Caki2 (cell line): ENCODE measurements around the gene TPRN. TPM values are rescaled to one million over a fixed set of nuclear protein-coding genes. Genes with fewer than 3 reads are reported as not detected.

Source experiments
- DNase-seq: peaks from one replicate; pipeline ENCODE4 v3.0.0-alpha.2; 2015; ENCODE audit warnings: low read depth
- in situ Hi-C: cut with HindIII; loops from 2 replicates; pipeline ENCODE4 v1.10.0; 2016; ENCODE audit warnings: low sequenced_read_pairs, low pct_unique_long_range_greater_than_20kb, mixed read lengths
- total RNA-seq: library from RNA; depleted of rRNA; stranded (reverse); fragments of >200 nt; shearing (Covaris generic); gene quantifications from 2 replicates; pipeline ENCODE4 v1.2.3, GENCODE V29; 2014; ENCODE audit warnings: low replicate concordance

The TPRN gene
- total RNA-seq, 1 experiment from 2014 or later = 15.2 TPM

- in situ Hi-C loops = no loop called here
- DNase-seq = no peak
Measured at GRCh38 chr9:137160054-137160425, 40.5 kb downstream of the TPRN start.

DNA sequence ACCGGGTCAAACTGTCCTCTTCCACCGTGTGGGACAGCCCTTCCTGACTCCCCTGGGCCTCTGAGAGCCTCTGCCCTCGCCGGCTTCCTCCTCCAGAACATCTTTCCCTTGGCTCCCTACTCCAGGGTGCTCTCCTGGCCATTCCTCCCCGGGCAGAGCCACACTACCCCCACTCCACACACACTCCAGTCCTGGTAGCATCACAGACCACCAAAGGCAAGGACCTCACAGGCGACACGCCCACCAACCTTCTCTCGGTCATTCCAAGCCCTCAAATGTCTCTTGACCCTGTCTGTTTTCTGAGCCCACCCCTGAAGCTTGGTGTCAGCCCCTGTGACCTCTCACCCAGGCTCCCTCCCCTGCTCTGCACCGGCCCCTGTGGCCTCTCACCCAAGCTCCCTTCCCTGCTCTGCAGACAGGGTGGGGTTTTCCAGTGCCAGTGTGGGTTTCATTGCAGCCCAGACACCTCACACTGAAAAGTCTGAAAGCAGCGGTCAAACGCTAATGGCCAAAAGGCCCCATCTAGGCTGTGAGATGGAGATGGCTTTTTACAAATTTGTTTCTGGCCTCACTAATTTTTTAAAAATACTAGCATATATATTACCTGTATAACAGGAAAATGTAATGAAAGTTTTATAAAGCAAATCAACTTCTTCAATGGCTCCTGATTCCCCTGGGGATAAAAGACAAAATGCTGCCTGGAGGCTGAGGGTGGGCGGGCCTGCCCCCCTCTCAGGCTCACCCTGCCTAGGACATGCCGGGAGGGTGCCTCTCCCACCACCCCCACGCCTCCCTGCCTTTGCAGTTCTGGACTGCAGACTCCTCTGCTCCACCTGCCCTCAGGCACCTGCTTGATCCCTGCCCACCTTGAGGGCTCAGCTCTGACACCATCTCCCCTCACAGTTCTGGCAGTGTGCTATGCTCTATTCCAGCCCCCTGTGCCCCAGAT is 41.2 kb downstream of the TPRN start:
- in situ Hi-C loops = no loop called here

DNA sequence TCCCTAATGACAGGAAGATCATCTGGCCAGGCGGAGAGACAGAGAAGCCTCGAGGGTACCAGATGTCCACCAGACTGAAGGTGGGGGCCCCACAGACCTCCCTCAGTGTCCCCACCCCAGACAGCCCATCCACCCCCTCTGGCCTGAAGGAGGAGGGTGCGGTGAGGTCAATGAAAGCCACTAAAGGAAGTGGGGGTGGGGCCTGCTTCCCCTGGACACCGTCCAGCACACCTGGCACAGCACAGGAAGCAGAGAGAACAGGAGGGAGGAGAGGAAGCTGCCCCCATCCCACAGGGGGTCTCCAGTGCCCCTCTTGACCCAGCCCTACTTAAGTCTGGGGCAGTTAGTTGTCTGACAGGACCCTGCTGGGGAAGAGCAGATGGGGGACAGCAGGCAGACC is 41.9 kb downstream of the TPRN start:
- DNase-seq = no peak
- in situ Hi-C loops = no loop called here

More for the DNA sequence above, 41.2 kb downstream of the TPRN start:
- no peak for DNase-seq

- in situ Hi-C loops = no loop called here
Measured at GRCh38 chr9:137157618-137158415, 42.7 kb downstream of the TPRN start.

DNA sequence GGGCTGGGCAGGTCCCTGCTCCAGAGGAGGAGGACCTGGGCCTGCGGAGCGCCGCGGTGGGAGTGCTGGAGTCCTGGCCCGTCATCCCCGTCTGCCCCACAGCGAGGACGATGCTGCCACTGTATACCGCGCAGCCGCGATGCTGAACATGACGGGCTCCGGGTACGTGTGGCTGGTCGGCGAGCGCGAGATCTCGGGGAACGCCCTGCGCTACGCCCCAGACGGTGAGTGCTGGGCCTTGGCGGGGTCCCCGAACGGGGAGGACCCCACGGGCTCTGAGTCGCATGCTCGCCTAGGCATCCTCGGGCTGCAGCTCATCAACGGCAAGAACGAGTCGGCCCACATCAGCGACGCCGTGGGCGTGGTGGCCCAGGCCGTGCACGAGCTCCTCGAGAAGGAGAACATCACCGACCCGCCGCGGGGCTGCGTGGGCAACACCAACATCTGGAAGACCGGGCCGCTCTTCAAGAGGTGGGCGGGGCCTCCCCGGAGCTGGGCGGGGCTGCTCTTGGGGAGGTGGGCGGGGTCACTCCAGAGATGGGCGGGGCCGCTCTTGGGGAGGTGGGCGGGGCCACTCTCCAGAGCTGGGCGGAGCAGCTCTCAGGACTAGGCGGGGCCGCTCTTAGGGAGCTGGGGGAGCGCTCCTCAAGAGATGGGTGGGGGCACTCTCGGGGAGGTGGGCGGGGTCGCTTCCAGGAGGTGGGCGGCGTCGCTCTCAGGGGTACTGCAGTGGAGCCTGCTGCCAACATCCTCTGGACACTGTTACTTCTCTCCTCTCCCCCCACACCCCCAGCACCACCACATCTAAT is 43.8 kb downstream of the TPRN start:
- no peak for DNase-seq
- in situ Hi-C loops = no loop called here

More at GRCh38 chr9:137157618-137158415, 42.7 kb downstream of the TPRN start:
- no peak for DNase-seq

GRCh38 chr9:137152844-137153405 is 47.6 kb downstream of the TPRN start:
- in situ Hi-C loops = no loop called here
- no peak for DNase-seq

- in situ Hi-C loops = no loop called here
- peak; percentile 94 for DNase-seq
Measured at GRCh38 chr9:137150617-137151457, 49.7 kb downstream of the TPRN start.

GRCh38 chr9:137149942-137150616 is 50.5 kb downstream of the TPRN start:
- in situ Hi-C loops = no loop called here

GRCh38 chr9:137149363-137149762 is 51.2 kb downstream of the TPRN start:
- DNase-seq = no peak
- in situ Hi-C loops = no loop called here

More at GRCh38 chr9:137149942-137150616, 50.5 kb downstream of the TPRN start:
- peak; percentile 97 for DNase-seq

DNA sequence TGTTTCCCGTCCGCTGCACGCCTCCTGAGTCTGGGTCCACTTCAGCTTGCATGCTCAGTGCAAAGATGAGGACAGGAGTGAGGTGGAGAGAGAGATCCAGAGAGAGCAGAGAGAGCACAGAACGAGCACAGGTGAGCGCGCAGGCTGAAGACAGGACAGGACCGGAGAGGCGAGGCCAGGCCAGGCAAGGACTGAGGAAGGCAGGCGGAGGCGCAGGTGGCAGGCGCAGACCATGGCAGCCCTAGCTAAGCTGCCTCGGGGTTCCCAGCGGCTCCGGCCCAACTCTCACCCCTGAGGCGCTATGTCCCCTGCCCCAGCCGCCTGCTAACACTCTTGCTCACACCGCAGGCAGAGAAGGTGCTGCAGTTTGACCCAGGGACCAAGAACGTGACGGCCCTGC is 51.9 kb downstream of the TPRN start:
- in situ Hi-C loops = no loop called here
- no peak for DNase-seq

DNA sequence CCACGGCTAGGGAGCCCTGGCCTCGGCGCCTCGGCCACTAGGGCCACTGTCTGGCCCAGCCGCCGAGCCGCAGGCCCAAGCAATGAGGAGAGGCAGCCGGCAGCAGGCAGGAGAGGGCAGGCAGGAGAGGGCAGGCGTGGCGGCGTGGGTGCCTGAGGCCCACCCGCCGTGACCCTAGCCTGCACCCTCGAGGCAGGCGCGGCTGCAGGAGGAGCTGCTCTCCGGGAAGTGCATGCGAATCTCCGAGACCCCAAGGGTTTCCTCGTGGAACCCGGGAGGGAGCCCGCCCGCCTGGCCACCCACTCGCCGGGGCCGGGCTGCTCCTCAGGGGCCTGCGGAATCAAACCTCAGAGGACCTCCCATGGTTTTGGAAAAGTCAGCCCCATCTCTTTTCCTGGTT is 52.3 kb downstream of the TPRN start:
- DNase-seq = no peak
- in situ Hi-C loops = no loop called here

DNA sequence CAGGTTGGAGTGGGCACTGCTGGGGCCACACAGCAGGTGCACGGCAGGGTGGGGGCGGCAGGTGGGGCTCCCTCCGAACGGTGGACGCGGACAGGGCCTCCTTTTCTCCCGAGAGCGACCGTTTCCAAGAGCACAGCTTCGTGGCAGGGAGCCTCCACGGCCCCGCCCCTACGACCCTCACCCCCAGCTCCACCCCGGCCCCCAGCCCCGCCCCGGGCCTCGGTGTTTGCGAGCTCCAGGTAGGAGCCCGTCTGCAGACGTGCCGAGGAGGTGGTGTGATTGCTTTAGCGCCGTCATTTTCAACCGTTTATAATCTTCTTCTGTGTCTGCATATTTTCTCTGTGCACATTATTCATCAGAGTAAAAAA is 52.8 kb downstream of the TPRN start:
- no peak for DNase-seq
- in situ Hi-C loops = no loop called here

GRCh38 chr9:137147091-137147792 is 53.3 kb downstream of the TPRN start:
- DNase-seq = no peak
- in situ Hi-C loops = no loop called here

- in situ Hi-C loops = no loop called here
- no peak for DNase-seq
Measured at GRCh38 chr9:137146527-137146918, 54.0 kb downstream of the TPRN start.

DNA sequence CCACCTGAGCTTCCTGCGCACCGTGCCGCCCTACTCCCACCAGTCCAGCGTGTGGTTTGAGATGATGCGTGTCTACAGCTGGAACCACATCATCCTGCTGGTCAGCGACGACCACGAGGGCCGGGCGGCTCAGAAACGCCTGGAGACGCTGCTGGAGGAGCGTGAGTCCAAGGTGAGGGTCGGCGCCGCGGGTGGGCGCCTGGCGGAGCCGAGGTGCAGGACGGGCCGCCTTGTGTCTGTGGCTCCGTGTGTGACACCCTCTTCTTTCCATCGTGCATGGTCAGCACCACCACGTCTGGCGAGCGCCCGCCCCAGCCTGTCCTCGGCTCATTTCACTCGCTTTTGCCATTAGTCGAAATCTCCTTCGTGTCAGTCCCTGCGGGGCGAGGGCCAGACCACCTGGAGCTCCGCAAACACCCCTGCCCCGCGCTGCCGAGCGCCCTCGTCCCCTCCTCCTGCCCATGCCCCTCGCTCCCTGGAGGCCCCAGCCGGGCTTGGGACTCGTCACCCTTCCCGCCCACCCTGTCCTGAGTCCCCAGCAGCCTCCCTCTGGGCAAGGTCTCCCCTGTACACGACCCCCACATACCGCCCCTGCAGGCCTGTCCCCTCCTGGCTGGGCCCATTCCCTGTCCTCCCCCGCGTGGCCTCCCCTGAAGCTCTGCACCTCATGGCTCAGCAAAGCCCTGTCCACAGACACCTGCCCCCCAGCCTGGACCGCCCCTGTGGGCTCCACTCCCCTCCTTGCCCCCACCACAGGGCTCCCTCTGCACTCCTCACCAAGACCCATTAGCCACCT is 54.6 kb downstream of the TPRN start:
- no peak for DNase-seq
- in situ Hi-C loops = no loop called here

- in situ Hi-C loops = no loop called here
- DNase-seq = no peak
Measured at GRCh38 chr9:137143459-137143858, 57.1 kb downstream of the TPRN start.
